HepG2 (cell line): ENCODE results near the gene GCLM. TPM values are rescaled to one million over a fixed set of nuclear protein-coding genes. Genes with fewer than 3 reads are reported as not detected.

Source experiments
- ASH2L ChIP-seq: fragments of 300-600, 200-600 bp; sonication (generic); IDR thresholded peaks from 2 replicates; pipeline ENCODE4 v1.7.0; 2017; ENCODE audit warnings: low read depth, mild to moderate bottlenecking, moderate library complexity, mixed read lengths, low read length; ENCODE audit not compliant: insufficient read length
- DRAP1 ChIP-seq: IDR thresholded peaks from 2 replicates; pipeline ENCODE4 v1.6.1; 2016; ENCODE audit warnings: missing genetic modification reagents, missing compliant biosample characterization
- HINFP ChIP-seq: sonication (generic); formaldehyde crosslinking; IDR thresholded peaks from 2 replicates; pipeline ENCODE4 v1.4.0; 2020; ENCODE audit warnings: low read depth, mild to moderate bottlenecking, missing genetic modification reagents
- IKZF5 ChIP-seq: IDR thresholded peaks from 2 replicates; pipeline ENCODE4 v1.6.1; 2018; ENCODE audit warnings: missing genetic modification reagents, mild to moderate bottlenecking, missing compliant biosample characterization
- KLF15 ChIP-seq: sonication (generic); formaldehyde crosslinking; IDR thresholded peaks from 2 replicates; pipeline ENCODE4 v1.8.1; 2023; ENCODE audit warnings: borderline replicate concordance, mild to moderate bottlenecking, inconsistent platforms, missing genetic modification reagents, mixed read lengths
- NFE2 ChIP-seq: sonication (generic); formaldehyde crosslinking; IDR thresholded peaks from 2 replicates; pipeline ENCODE4 v1.4.0; 2020; ENCODE audit warnings: missing genetic modification reagents
- PCBP1 ChIP-seq: fragments of 200-400 bp; formaldehyde crosslinking; IDR thresholded peaks from 2 replicates; pipeline ENCODE4 v1.6.1; 2017; ENCODE audit warnings: mild to moderate bottlenecking, low read depth, low read length, borderline replicate concordance
- PHF8 ChIP-seq: sonication (generic); formaldehyde crosslinking; IDR thresholded peaks from 2 replicates; pipeline ENCODE4 v1.5.0; 2020; ENCODE audit warnings: missing genetic modification reagents
- RAD51 ChIP-seq: fragments of 450-650 bp; IDR thresholded peaks from 2 replicates; pipeline ENCODE4 v1.6.1; 2016; ENCODE audit warnings: borderline replicate concordance
- RBM22 ChIP-seq: fragments of 200-400 bp; formaldehyde crosslinking; optimal IDR thresholded peaks from 2 replicates; pipeline ENCODE3; 2017; ENCODE audit warnings: mild to moderate bottlenecking, low read length, moderate library complexity
- RFXANK ChIP-seq: IDR thresholded peaks from 2 replicates; pipeline ENCODE4 v1.6.1; 2016
- SIN3A ChIP-seq: IDR thresholded peaks from 2 replicates; pipeline ENCODE4 v1.6.1; 2011; ENCODE audit warnings: low read depth, mild to moderate bottlenecking, control low read depth, low read length, borderline replicate concordance
- SP2 ChIP-seq: sonication (generic); formaldehyde crosslinking; IDR thresholded peaks from 2 replicates; pipeline ENCODE4 v1.5.1; 2020; ENCODE audit warnings: mild to moderate bottlenecking, missing genetic modification reagents
- TGIF2 ChIP-seq: IDR thresholded peaks from 2 replicates; pipeline ENCODE4 v1.6.1; 2016; ENCODE audit warnings: control low read depth, missing compliant biosample characterization
- YEATS2 ChIP-seq: sonication (generic); formaldehyde crosslinking; IDR thresholded peaks from 2 replicates; pipeline ENCODE4 v1.4.0; 2020; ENCODE audit warnings: missing genetic modification reagents, borderline replicate concordance
- ZGPAT ChIP-seq: IDR thresholded peaks from 2 replicates; pipeline ENCODE4 v1.6.1; 2016; ENCODE audit warnings: mild to moderate bottlenecking
- ZNF160 ChIP-seq: sonication (generic); formaldehyde crosslinking; IDR thresholded peaks from 2 replicates; pipeline ENCODE4 v1.8.0; 2022; ENCODE audit warnings: mild to moderate bottlenecking, inconsistent platforms, missing genetic modification reagents
- ZNF280B ChIP-seq: sonication (generic); formaldehyde crosslinking; IDR thresholded peaks from 2 replicates; pipeline ENCODE4 v1.5.0; 2020; ENCODE audit warnings: missing genetic modification reagents, mild to moderate bottlenecking, borderline replicate concordance
- ZNF3 ChIP-seq: IDR thresholded peaks from 2 replicates; pipeline ENCODE4 v1.7.0; 2017; ENCODE audit warnings: inconsistent platforms
- ZNF317 ChIP-seq: sonication (generic); formaldehyde crosslinking; IDR thresholded peaks from 2 replicates; pipeline ENCODE4 v1.5.0; 2020; ENCODE audit warnings: mild to moderate bottlenecking, missing genetic modification reagents
- ZNF563 ChIP-seq: sonication (generic); formaldehyde crosslinking; IDR thresholded peaks from 2 replicates; pipeline ENCODE4 v1.8.0; 2022; ENCODE audit warnings: mild to moderate bottlenecking, moderate library complexity, missing genetic modification reagents
- ZNF747 ChIP-seq: sonication (generic); formaldehyde crosslinking; IDR thresholded peaks from 2 replicates; pipeline ENCODE4 v1.8.1; 2023; ENCODE audit warnings: missing genetic modification reagents, mild to moderate bottlenecking, borderline replicate concordance
- ZNF768 ChIP-seq: sonication (generic); formaldehyde crosslinking; IDR thresholded peaks from 2 replicates; pipeline ENCODE4 v1.4.0; 2020; ENCODE audit warnings: missing genetic modification reagents
- ZSCAN21 ChIP-seq: sonication (generic); formaldehyde crosslinking; IDR thresholded peaks from 2 replicates; pipeline ENCODE4 v1.8.0; 2022; ENCODE audit warnings: mild to moderate bottlenecking, missing genetic modification reagents, moderate library complexity, borderline replicate concordance
- polyA plus RNA-seq, 8 experiments: library from polyadenylated mRNA; depleted of rRNA in 3 of 8; stranded (reverse) in 7 of 8; unstranded in 1 of 8; fragments of >200 nt; fragmentation: Illumina TruSeq in 4 of 8; extraction: Trizol in 4 of 8; gene quantifications; 2 replicates each; pipeline versions ENCODE4 v1.2.1 to v1.2.3, GENCODE V29; 2011 to 2016; ENCODE audit warnings: low read depth in 4 of 8, missing spikeins in 1 of 8, mixed read lengths in 1 of 8; ENCODE audit not compliant: insufficient read depth in 1 of 8
- total RNA-seq, 5 experiments: library from RNA; depleted of rRNA; stranded (reverse); fragments of >200 nt; fragmentation: Illumina TruSeq; extraction: Trizol; gene quantifications; 2 replicates each; pipeline ENCODE4 v1.2.3, GENCODE V29; 2016; ENCODE audit warnings: low read depth in 1 of 5

GCLM gene
- total and polyA plus RNA-seq, 2 of the 13 experiments (the other 11 are each of a cell fraction or from before 2014, with no cell fraction given): 8.7 to 29.9 TPM

- peak; percentile 72 for TF ChIP-seq RBM22
- peak; percentile 72; the same call in 1 of the 2 replicates for TF ChIP-seq ZNF768
- TF ChIP-seq YEATS2 (CRISPR knock-in tag): peak; percentile 50; the same call in 1 of the 2 replicates
- 0 out of 2 replicates have a peak, but pooled peaks have one; percentile 77 for TF ChIP-seq PCBP1
- TF ChIP-seq ASH2L: peak; percentile 93
- TF ChIP-seq SIN3A: peak; percentile 63; the same call in 1 of the 2 replicates
- TF ChIP-seq KLF15 (CRISPR knock-in tag): peak; percentile 76; the same call in 1 of the 2 replicates
- peak; percentile 51; the same call in 1 of the 2 replicates for TF ChIP-seq DRAP1 (CRISPR knock-in tag)
- TF ChIP-seq ZNF317 (CRISPR knock-in tag): peak; percentile 71
- TF ChIP-seq NFE2 (CRISPR knock-in tag): no peak
- no peak; the same call in 1 of the 2 replicates for TF ChIP-seq SP2 (CRISPR knock-in tag)
- peak; percentile 86 for TF ChIP-seq TGIF2 (CRISPR knock-in tag)
- peak; percentile 86 for TF ChIP-seq ZGPAT (CRISPR knock-in tag)
- TF ChIP-seq ZSCAN21: peak; percentile 66
- no peak for TF ChIP-seq RFXANK (CRISPR knock-in tag)
- no peak for TF ChIP-seq RAD51
- peak; percentile 61; the same call in 1 of the 2 replicates for TF ChIP-seq ZNF160 (CRISPR knock-in tag)
- TF ChIP-seq ZNF747 (CRISPR knock-in tag): no peak; the same call in 1 of the 2 replicates
- TF ChIP-seq ZNF3 (CRISPR knock-in tag): no peak
- TF ChIP-seq ZNF563 (CRISPR knock-in tag): no peak; the same call in 1 of the 2 replicates
- peak; percentile 79 for TF ChIP-seq IKZF5 (CRISPR knock-in tag)
- TF ChIP-seq PHF8 (CRISPR knock-in tag): peak; percentile 84
- TF ChIP-seq HINFP (CRISPR knock-in tag): peak; percentile 99
- TF ChIP-seq ZNF280B (CRISPR knock-in tag): peak; percentile 41; the same call in 1 of the 2 replicates
Observed at GRCh38 chr1:93846992-93847810, 62.0 kb downstream of the GCLM start (continued).
